HFFc6 (cell line): ENCODE results near the gene COL4A2. TPM values are rescaled to one million over a fixed set of nuclear protein-coding genes. Genes with fewer than 3 reads are reported as not detected.

Source experiments
- DNase-seq: peaks from one replicate; pipeline ENCODE4 v3.0.0-alpha.2; 2018
- H3K27ac Mint-ChIP-seq: 2 replicates; pipeline ENCODE4 v1.8.0; 2020; ENCODE audit warnings: mild to moderate bottlenecking, mixed read lengths
- H3K27me3 Mint-ChIP-seq: 2 replicates; pipeline ENCODE4 v1.8.0; 2021; ENCODE audit warnings: mild to moderate bottlenecking, moderate library complexity, mixed read lengths; ENCODE audit not compliant: insufficient read depth
- H3K36me3 Mint-ChIP-seq: 2 replicates; pipeline ENCODE4 v1.8.0; 2021; ENCODE audit warnings: low read depth, mixed read lengths
- H3K4me1 Mint-ChIP-seq: 2 replicates; pipeline ENCODE4 v1.8.0; 2020; ENCODE audit warnings: low read depth, mixed read lengths
- H3K4me3 Mint-ChIP-seq: 2 replicates; pipeline ENCODE4 v1.8.0; 2020; ENCODE audit warnings: mild to moderate bottlenecking, moderate library complexity, mixed read lengths
- H3K9me3 Mint-ChIP-seq: 2 replicates; pipeline ENCODE4 v1.8.0; 2020; ENCODE audit warnings: mild to moderate bottlenecking, mixed read lengths
- CTCF ChIP-seq: fragments of 200-600 bp; sonication (generic); IDR thresholded peaks from 2 replicates; pipeline ENCODE4 v1.5.0; 2021; ENCODE audit warnings: antibody characterized with exemption, mild to moderate bottlenecking
- total RNA-seq, 6 experiments: library from RNA; stranded (reverse); fragmentation: NEBNext Ultra II Directional; extraction: Animal tissue kit (Norgen Biotek cat#: 25700); gene quantifications; 2 replicates in 1 of 6; 3 replicates in 5 of 6; pipeline ENCODE4 v1.2.3, GENCODE V29; 2021

Gene COL4A2
- total RNA-seq, 6 experiments from 2014 or later = 202 to 327 (median 217) TPM

- Mint-ChIP-seq H3K4me3 (no peak overlapping the region), H3K9me3 (no peaks in the 10 kb centered on the region), H3K27ac (no peak overlapping the region), H3K27me3 (peaks cover 3% of the 10 kb centered on the region; the same call in 1 of the 2 replicates), H3K36me3 (0 out of 2 replicates have a peak, but pooled peaks cover 4% of the 10 kb centered on the region), H3K4me1 (peaks cover 37% of the 10 kb centered on the region)
- TF ChIP-seq CTCF = no peak
- DNase-seq = no peak
Observed at GRCh38 chr13:110264685-110265275, 42.3 kb upstream of the COL4A2 start.

GRCh38 chr13:110265341-110265681, 41.8 kb upstream of the COL4A2 start:
- no peaks in the 10 kb centered on the region for H3K9me3 Mint-ChIP-seq
- H3K36me3 Mint-ChIP-seq = no peaks in the 10 kb centered on the region
- no peak overlapping the region for H3K27ac Mint-ChIP-seq
- no peak for DNase-seq
- no peak overlapping the region for H3K4me3 Mint-ChIP-seq
- no peak for TF ChIP-seq CTCF
- H3K27me3 Mint-ChIP-seq = peaks cover 3% of the 10 kb centered on the region; the same call in 1 of the 2 replicates
- H3K4me1 Mint-ChIP-seq = peaks cover 31% of the 10 kb centered on the region

GRCh38 chr13:110265682-110266430, 41.2 kb upstream of the COL4A2 start:
- no peak for TF ChIP-seq CTCF
- Mint-ChIP-seq H3K36me3 (no peaks in the 10 kb centered on the region), H3K4me3 (no peak overlapping the region), H3K4me1 (peaks cover 28% of the 10 kb centered on the region), H3K27me3 (peaks cover 3% of the 10 kb centered on the region; the same call in 1 of the 2 replicates), H3K9me3 (no peaks in the 10 kb centered on the region), H3K27ac (no peak overlapping the region)
- no peak for DNase-seq

- H3K4me3 Mint-ChIP-seq = no peak overlapping the region
- TF ChIP-seq CTCF = no peak
- peaks cover 3% of the 10 kb centered on the region; the same call in 1 of the 2 replicates for H3K27me3 Mint-ChIP-seq
- peaks cover 28% of the 10 kb centered on the region for H3K4me1 Mint-ChIP-seq
- no peaks in the 10 kb centered on the region for H3K36me3 Mint-ChIP-seq
- H3K9me3 Mint-ChIP-seq = no peaks in the 10 kb centered on the region
- DNase-seq = no peak
- no peak overlapping the region for H3K27ac Mint-ChIP-seq
Observed at GRCh38 chr13:110266431-110266809, 40.7 kb upstream of the COL4A2 start.

- H3K4me3 Mint-ChIP-seq = no peak overlapping the region
- no peak for DNase-seq
- no peaks in the 10 kb centered on the region for H3K9me3 Mint-ChIP-seq
- TF ChIP-seq CTCF = no peak
- peaks cover 28% of the 10 kb centered on the region for H3K4me1 Mint-ChIP-seq
- peaks cover 3% of the 10 kb centered on the region; the same call in 1 of the 2 replicates for H3K27me3 Mint-ChIP-seq
- no peaks in the 10 kb centered on the region for H3K36me3 Mint-ChIP-seq
- no peak overlapping the region for H3K27ac Mint-ChIP-seq
Observed at GRCh38 chr13:110266983-110267382, 40.1 kb upstream of the COL4A2 start.
